ENCODE results near the gene MGAT3. TPM values are rescaled to one million over a fixed set of nuclear protein-coding genes. Genes with fewer than 3 reads are reported as not detected.

The MGAT3 gene
- polyA plus RNA-seq, 1 donor from 2014 or later: 29.1 TPM

DNA sequence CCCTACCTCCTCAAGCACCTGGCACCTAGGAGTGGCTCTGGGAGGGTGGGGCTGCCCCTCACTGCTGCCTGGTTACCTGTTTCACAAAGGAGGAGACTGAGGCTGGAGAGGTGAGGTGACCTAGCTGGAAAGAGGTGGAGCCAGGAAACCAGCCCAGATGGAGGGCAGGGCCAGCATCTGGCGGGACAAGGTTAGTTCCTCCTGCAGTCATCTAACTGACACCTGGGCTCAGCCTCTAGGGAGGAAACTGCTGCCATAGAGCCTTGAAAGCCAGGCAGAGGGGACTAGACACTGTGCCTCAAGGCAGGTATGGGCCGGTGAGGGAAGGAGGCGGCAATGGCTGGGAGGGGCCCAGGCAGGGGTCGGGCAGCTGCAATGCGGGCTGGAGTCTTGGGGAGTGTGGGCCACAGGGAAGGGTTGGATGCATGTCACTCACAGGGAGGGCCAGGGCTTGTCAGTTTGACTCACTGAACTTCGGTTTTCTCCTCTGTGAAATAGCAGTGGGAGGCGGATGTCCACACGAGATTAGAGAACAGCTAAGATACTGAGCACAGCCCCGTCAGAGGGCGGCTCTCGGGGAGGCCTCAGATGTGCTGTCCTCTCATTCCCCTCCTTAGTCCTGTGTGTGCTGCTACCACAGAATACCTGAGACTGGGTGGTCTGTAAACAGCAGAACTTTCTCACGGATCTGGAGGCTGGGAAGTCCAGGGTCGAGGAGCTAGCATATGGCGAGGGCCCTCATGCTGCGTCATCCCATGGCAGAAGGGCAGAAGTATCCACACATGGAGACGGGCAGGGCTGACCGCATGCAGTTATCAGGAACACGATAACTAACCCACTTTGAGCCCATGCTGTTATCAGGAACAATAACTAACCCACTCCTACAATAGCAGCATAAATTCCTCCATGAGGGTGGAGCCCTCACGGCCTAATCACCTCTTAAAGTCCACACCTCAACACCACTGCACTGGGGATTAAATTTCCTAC is 16.1 kb downstream of the MGAT3 start:
- no peak overlapping the region for H3K27ac ChIP-seq (ENCODE audit: low read length)
- H3K9me2 ChIP-seq (ENCODE audit: insufficient read depth, low read length): no peaks in the 10 kb centered on the region
- no peak overlapping the region for H3K4me2 ChIP-seq (ENCODE audit: low read length)
- H3F3A ChIP-seq (ENCODE audit: insufficient read depth, low read length, poor library complexity, severe bottlenecking): no peaks in the 10 kb centered on the region
- no peaks in the 10 kb centered on the region for H4K20me1 ChIP-seq (ENCODE audit: insufficient read depth)
- no peaks in the 10 kb centered on the region for H3K79me2 ChIP-seq (replicated peaks; ENCODE audit: insufficient read depth, low read length)
- no peaks in the 10 kb centered on the region for H3K9me3 ChIP-seq (ENCODE audit: low read length)
- H3K9ac ChIP-seq (ENCODE audit: low read length): no peak overlapping the region
- TF ChIP-seq RAD21 (conservative IDR thresholded peaks at IDR 0.05): no peak
- TF ChIP-seq REST (IDR thresholded peaks at IDR 0.05; ENCODE audit: borderline replicate concordance): no peak
- TF ChIP-seq, protein P1, sequence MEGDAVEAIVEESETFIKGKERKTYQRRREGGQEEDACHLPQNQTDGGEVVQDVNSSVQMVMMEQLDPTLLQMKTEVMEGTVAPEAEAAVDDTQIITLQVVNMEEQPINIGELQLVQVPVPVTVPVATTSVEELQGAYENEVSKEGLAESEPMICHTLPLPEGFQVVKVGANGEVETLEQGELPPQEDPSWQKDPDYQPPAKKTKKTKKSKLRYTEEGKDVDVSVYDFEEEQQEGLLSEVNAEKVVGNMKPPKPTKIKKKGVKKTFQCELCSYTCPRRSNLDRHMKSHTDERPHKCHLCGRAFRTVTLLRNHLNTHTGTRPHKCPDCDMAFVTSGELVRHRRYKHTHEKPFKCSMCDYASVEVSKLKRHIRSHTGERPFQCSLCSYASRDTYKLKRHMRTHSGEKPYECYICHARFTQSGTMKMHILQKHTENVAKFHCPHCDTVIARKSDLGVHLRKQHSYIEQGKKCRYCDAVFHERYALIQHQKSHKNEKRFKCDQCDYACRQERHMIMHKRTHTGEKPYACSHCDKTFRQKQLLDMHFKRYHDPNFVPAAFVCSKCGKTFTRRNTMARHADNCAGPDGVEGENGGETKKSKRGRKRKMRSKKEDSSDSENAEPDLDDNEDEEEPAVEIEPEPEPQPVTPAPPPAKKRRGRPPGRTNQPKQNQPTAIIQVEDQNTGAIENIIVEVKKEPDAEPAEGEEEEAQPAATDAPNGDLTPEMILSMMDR (IDR thresholded peaks at IDR 0.05; ENCODE audit: poor library complexity, severe bottlenecking): no peak
- no peak for TF ChIP-seq MXI1 (conservative IDR thresholded peaks at IDR 0.05; ENCODE audit: poor library complexity, severe bottlenecking)
- no peaks in the 10 kb centered on the region for H3K36me3 ChIP-seq (ENCODE audit: insufficient read depth, low read length)
- no peak overlapping the region for H3K4me3 ChIP-seq (ENCODE audit: low read length)
- H2AFZ ChIP-seq (ENCODE audit: low read depth, low read length): no peak overlapping the region
- H3K27me3 ChIP-seq (ENCODE audit: insufficient read depth, low read depth, low read length): no peaks in the 10 kb centered on the region

DNA sequence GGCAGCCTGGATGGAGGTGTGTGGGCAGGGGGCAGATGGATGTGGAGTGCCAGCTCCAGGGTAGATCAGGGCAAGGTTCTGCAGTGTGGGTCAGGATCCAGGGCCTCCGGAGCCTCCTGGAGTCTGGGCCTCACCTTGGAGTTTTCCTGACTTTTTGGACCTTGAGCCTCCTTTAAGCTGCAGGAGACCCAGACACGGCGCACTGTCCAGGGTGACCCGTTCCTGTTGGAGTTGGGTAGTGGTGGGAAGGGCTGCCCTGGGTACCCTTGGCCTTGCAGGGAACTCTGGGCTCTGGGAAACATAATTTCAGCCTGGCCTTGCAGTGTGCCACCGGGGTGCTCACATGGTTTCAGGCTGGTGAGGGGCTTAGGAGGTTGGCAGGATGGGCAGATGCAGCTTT is 17.0 kb downstream of the MGAT3 start:
- TF ChIP-seq EP300 (conservative IDR thresholded peaks at IDR 0.05; ENCODE audit: poor library complexity, severe bottlenecking): no peak
- no peak for TF ChIP-seq RAD21 (conservative IDR thresholded peaks at IDR 0.05)
- no peak for TF ChIP-seq EZH2 (IDR thresholded peaks at IDR 0.05; ENCODE audit: borderline replicate concordance, insufficient read depth, low read length, poor library complexity, severe bottlenecking)
- no peak for TF ChIP-seq MXI1 (conservative IDR thresholded peaks at IDR 0.05; ENCODE audit: poor library complexity, severe bottlenecking)
- TF ChIP-seq, protein P1 (IDR thresholded peaks at IDR 0.05; ENCODE audit: poor library complexity, severe bottlenecking): no peak
- no peak for TF ChIP-seq REST (IDR thresholded peaks at IDR 0.05; ENCODE audit: borderline replicate concordance)
- TF ChIP-seq SMC3 (conservative IDR thresholded peaks at IDR 0.05; ENCODE audit: poor library complexity): no peak
- no peak for TF ChIP-seq POLR2AphosphoS5 (IDR thresholded peaks at IDR 0.05)
- TF ChIP-seq TAF1 (IDR thresholded peaks at IDR 0.05; ENCODE audit: low read depth): no peak
- H3K9me2 ChIP-seq (ENCODE audit: insufficient read depth, low read length): no peaks in the 10 kb centered on the region
- no peak overlapping the region for H3K9ac ChIP-seq (ENCODE audit: low read length)
- no peak overlapping the region for H3K27ac ChIP-seq (ENCODE audit: low read length)
- H3K36me3 ChIP-seq (ENCODE audit: insufficient read depth, low read length): no peaks in the 10 kb centered on the region
- H3K27me3 ChIP-seq (ENCODE audit: insufficient read depth, low read depth, low read length): no peaks in the 10 kb centered on the region
- H3K79me2 ChIP-seq (replicated peaks; ENCODE audit: insufficient read depth, low read length): no peaks in the 10 kb centered on the region
- no peaks in the 10 kb centered on the region for H3K9me3 ChIP-seq (ENCODE audit: low read length)
- no peak overlapping the region for H3K4me2 ChIP-seq (ENCODE audit: low read length)
- H3K4me3 ChIP-seq (ENCODE audit: low read length): no peak overlapping the region
- no peak overlapping the region for H2AFZ ChIP-seq (ENCODE audit: low read depth, low read length)
- H3F3A ChIP-seq (ENCODE audit: insufficient read depth, low read length, poor library complexity, severe bottlenecking): no peaks in the 10 kb centered on the region
- no peaks in the 10 kb centered on the region for H4K20me1 ChIP-seq (ENCODE audit: insufficient read depth)

Measured in neural cell (in vitro differentiated cells).